ENCODE data around the gene CABLES2. TPM values are rescaled to one million over a fixed set of nuclear protein-coding genes. Genes with fewer than 3 reads are reported as not detected.

Gene CABLES2
- total and polyA plus RNA-seq, 12 donors = 1.5 to 5.6 (median 3.7) TPM

DNA sequence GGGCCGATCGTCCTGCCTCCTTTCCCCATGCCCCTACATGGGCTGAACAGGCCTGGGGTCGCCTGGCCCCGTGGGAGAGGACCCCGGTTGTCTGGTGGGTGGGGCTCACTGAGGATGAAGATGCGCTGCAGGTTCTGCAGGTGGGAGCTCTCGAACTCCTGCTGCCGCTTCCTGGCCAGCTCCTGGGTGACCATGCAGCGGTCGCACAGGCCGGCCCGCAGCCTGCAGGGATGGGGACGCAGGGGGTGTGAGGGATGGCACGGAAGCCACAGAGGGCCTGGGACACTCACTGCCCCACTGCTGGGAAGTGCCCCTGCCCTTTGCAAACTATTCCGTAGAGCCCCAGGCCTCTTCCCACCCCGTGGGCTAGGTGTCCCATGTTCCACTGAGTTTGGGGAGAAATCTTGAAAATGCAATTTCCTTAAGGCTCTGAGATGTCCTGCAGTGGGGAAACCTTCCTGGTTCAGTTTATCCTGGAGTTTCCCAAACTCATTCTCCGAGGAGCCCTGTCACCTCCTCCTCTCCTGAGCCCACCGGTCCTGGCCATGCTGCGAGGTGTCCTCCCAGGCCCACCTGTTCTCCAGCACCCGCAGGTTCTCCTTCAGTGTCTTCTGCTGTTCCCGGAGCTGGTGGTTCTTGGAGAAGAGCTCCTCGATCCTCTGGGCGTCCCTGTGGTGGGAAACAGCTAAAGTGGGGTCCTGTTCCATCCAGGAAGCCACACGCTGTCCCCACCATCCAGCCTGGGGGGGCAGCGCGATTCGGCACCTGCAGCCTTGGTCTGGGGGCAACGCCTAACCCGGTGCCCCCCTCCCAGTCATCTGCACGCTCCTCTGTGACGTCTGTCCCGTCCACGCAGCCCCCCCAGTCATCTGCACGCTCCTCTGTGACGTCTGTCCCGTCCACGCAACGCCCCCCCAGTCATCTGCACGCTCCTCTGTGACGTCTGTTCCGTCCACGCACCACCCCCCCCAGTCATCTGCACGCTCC lies 9.9 kb upstream of the CABLES2 start:
- no peaks in the 10 kb centered on the region for H3K36me3 ChIP-seq (replicated peaks in 1 of 2)
- H3K4me3 ChIP-seq = no peak overlapping the region
- intact Hi-C loops (cut with DNase I) = no loop called here
- H3K4me1 ChIP-seq (replicated peaks in 1 of 2) = no peaks in the 10 kb centered on the region
- 79 to 85% (median 81%) methylated on average over 29 to 43 of the region's 43 CpGs for WGBS, 4 donors
- no peaks in the 10 kb centered on the region for H3K9me3 ChIP-seq (replicated peaks in 1 of 3)
- no peak overlapping the region for H3K27ac ChIP-seq
- no peaks in the 10 kb centered on the region for H3K27me3 ChIP-seq
- DNase-seq = no peak
- no peak for TF ChIP-seq POLR2A (IDR thresholded peaks at IDR 0.05)
- TF ChIP-seq, protein P1, sequence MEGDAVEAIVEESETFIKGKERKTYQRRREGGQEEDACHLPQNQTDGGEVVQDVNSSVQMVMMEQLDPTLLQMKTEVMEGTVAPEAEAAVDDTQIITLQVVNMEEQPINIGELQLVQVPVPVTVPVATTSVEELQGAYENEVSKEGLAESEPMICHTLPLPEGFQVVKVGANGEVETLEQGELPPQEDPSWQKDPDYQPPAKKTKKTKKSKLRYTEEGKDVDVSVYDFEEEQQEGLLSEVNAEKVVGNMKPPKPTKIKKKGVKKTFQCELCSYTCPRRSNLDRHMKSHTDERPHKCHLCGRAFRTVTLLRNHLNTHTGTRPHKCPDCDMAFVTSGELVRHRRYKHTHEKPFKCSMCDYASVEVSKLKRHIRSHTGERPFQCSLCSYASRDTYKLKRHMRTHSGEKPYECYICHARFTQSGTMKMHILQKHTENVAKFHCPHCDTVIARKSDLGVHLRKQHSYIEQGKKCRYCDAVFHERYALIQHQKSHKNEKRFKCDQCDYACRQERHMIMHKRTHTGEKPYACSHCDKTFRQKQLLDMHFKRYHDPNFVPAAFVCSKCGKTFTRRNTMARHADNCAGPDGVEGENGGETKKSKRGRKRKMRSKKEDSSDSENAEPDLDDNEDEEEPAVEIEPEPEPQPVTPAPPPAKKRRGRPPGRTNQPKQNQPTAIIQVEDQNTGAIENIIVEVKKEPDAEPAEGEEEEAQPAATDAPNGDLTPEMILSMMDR (IDR thresholded peaks at IDR 0.05) = no peak

DNA sequence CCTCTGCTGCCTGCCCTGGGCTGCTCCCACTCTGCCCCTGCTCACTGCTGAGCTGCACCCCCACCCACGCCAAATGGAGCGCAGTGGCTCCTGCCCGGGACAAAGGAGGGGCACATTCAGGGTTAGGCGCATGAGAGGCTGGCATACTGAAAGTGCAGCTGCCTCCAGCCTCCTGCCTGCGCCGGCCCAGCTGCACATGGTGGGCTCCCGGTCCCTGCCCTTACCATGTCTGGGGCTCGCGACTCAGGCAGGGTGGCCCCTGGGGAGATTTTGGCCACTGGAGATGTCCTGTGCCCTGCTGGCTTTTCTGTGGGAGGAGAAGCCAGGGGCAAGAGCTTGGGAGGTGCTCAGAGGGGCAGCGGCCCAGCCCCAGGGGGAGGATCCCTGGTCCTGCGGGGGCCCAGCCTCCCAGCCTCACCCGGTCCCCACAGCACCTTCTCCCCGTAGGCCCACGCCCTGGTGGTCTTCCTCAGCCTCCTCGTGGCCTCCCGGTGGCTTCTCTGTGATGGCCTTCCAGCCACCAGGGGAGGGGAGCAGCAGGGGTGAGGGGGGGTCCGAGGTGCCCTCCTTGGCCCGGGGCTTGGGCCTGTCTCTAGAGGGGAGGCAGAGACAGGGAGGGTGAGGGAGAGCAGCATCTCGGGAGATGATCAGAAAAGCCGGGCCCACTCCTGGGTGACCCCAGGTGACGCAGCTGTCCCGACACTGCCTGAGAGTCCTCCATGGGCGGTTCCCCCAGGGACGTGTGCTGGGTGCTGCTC lies 8.4 kb upstream of the CABLES2 start:
- no peak for DNase-seq
- no peak overlapping the region for H3K4me3 ChIP-seq
- TF ChIP-seq, protein P1 (IDR thresholded peaks at IDR 0.05) = no peak
- no peak for TF ChIP-seq POLR2A (IDR thresholded peaks at IDR 0.05)
- 70 to 80% (median 77%) methylated on average over 3 to 24 of the region's 24 CpGs for WGBS, 4 donors
- H3K36me3 ChIP-seq (replicated peaks in 1 of 2) = no peaks in the 10 kb centered on the region
- intact Hi-C loops (cut with DNase I) = no loop called here
- H3K4me1 ChIP-seq (replicated peaks in 1 of 2) = peaks cover under 1% of the 10 kb centered on the region in 2 donors
- no peaks in the 10 kb centered on the region for H3K9me3 ChIP-seq (replicated peaks in 1 of 3)
- H3K27ac ChIP-seq = no peak overlapping the region
- no peaks in the 10 kb centered on the region for H3K27me3 ChIP-seq

DNA sequence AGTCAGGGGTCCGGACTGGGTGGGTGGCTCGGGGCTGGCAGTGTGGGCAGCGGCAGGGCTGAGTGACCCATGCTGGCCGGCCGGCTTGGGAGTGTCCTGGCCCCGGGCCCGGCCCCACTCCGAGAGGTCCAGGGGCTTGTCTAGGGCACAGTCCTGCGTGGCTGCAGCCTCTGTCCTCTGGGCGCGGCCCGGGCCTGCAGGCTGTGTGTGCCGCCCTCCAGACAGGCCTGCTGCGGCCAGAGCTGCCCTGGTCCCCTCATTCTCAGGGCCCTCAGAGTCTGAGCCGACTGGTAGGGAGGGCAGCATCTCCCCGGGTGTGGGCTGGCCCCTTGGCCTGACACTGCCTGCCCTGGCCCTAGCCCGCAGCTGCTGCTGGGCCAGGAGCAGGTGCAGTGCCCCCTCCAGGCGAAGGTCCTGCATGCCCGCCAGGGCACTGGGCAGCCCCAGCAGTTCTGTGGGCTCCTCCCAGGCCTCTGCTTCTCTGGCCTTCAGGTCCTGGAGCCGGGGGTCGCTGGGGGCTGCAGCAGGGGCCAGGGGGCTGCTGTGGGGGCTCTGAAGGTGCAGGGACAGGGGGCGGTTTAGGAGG lies 6.9 kb upstream of the CABLES2 start:
- H3K9me3 ChIP-seq (replicated peaks in 1 of 3) = no peaks in the 10 kb centered on the region
- TF ChIP-seq, protein P1 (IDR thresholded peaks at IDR 0.05) = no peak
- TF ChIP-seq POLR2A (IDR thresholded peaks at IDR 0.05) = no peak
- 69 to 86% (median 80%) methylated on average over 6 to 22 of the region's 22 CpGs; no CpG with 5 or more reads in 1 of the 4 donors for WGBS, 4 donors
- H3K36me3 ChIP-seq (replicated peaks in 1 of 2) = no peaks in the 10 kb centered on the region
- DNase-seq = no peak
- intact Hi-C loops (cut with DNase I) = loop anchor here in 1 of 2 donors (5.0 kb wide), 1 partner anchor 78 kb away; no protein-coding TSS in a partner anchor
- H3K27ac ChIP-seq = no peak overlapping the region
- no peak overlapping the region for H3K4me3 ChIP-seq
- H3K4me1 ChIP-seq (replicated peaks in 1 of 2) = peaks cover 11 to 13% of the 10 kb centered on the region in 2 donors
- no peaks in the 10 kb centered on the region for H3K27me3 ChIP-seq
